Measurements from ENCODE around the gene IFNA16. TPM values are rescaled to one million over a fixed set of nuclear protein-coding genes. Genes with fewer than 3 reads are reported as not detected.
"Not testable (repeated sequence)": the region's sequence is repeated elsewhere in the genome, so short reads cannot be mapped to it uniquely, and the experiment has no call there.

The IFNA16 gene
- total RNA-seq, 2 experiments from 2014 or later: not detected

DNA sequence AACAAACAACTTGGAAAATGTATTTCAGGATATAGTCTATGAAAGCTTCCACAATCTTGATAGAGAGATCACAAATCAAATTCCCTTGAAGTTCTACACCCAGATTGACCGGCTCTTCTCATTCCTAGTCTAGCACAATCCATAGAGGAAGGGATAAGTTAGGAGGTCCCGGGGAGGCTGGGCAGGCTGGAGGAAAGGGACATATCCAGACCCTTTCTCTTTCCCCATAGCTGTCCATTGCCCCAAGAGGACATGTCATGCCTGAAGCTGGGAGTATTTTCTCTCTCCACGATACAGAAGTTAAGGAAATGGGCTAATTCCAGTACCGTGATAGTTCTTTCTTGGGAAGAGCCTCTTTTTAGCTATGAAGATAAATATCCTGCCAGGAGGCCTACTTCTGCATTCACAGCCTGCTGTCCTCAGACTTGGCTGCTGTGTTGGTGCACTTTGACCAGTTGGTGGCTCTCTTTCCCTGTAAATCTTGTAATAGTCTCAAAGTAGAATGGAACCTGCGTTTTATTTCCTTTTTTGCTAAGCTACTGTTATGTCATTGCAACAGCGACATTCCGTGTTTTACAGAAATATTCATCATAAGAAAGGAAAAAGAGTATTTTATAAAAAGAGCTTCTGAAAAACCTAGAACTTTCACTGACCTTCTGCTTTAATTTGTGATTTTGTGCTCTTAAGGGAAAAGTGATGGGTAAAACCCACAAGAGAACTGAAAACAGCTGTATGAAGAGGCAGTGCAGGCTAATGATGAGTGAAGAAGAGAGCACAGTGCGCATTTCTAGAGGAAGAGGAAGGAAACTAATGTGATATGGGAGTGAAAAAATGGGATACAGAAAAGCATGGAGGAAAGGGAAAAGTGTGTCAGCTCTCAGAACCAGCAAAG, 18.6 kb upstream of the IFNA16 start:
- H3K4me3 ChIP-seq (ENCODE audit: low read depth, low read length, poor library complexity, severe bottlenecking); H3K79me2 ChIP-seq (ENCODE audit: insufficient read depth, low read depth, low read length); H3K4me2 ChIP-seq (ENCODE audit: low read length); intact Hi-C loops (cut with micrococcal nuclease; ENCODE audit: unreplicated experiment); H3K27ac ChIP-seq (ENCODE audit: low read depth, low read length, poor library complexity, severe bottlenecking); H3K9me3 ChIP-seq (ENCODE audit: low read length); H2AFZ ChIP-seq (ENCODE audit: low read length); H4K20me1 ChIP-seq (ENCODE audit: insufficient read depth, low read length); H3K36me3 ChIP-seq (ENCODE audit: insufficient read depth, low read length); BruUV-seq (replicated peaks); H3K9me2 ChIP-seq (ENCODE audit: insufficient read depth, low read length); H3K4me1 ChIP-seq (ENCODE audit: insufficient read depth, low read length, poor library complexity, severe bottlenecking); CTCF ChIA-PET (ENCODE audit: unreplicated experiment); POLR2A ChIA-PET: not testable (repeated sequence)
- TF ChIP-seq, protein P1, sequence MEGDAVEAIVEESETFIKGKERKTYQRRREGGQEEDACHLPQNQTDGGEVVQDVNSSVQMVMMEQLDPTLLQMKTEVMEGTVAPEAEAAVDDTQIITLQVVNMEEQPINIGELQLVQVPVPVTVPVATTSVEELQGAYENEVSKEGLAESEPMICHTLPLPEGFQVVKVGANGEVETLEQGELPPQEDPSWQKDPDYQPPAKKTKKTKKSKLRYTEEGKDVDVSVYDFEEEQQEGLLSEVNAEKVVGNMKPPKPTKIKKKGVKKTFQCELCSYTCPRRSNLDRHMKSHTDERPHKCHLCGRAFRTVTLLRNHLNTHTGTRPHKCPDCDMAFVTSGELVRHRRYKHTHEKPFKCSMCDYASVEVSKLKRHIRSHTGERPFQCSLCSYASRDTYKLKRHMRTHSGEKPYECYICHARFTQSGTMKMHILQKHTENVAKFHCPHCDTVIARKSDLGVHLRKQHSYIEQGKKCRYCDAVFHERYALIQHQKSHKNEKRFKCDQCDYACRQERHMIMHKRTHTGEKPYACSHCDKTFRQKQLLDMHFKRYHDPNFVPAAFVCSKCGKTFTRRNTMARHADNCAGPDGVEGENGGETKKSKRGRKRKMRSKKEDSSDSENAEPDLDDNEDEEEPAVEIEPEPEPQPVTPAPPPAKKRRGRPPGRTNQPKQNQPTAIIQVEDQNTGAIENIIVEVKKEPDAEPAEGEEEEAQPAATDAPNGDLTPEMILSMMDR (conservative IDR thresholded peaks at IDR 0.05; ENCODE audit: low read length): peak; percentile 78
- DNase-seq (ENCODE audit: low spot score): peak; percentile 55

DNA sequence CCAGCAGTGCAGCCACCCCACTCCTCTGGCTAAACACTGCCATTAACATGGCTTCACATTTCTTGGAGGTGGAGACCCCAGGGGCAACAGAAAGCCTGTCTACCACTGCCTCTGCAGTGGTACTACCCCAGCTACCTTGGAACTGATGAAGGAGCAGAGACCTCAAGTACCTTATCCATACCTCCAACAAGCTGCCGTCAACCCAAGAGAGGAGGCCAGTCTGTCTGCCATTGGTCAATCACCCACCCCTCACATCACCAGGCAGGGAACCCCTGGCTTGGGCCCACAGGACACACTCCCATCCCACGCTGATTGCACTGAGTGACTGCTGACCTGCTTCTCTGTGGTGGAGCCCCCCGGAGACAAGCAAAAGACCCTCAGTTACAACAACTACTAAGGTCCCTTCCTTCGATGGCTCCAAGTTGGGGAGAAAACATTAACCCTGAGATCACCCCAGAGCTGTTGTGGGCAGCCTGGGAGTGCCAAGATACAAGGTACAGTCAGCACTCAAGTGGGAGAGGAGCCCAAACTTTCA, 17.1 kb upstream of the IFNA16 start:
- Histone ChIP-seq H3K4me1 (ENCODE audit: insufficient read depth, low read length, poor library complexity, severe bottlenecking) (no peaks in the 10 kb centered on the region), H3K9me2 (ENCODE audit: insufficient read depth, low read length) (no peaks in the 10 kb centered on the region), H3K36me3 (ENCODE audit: insufficient read depth, low read length) (no peaks in the 10 kb centered on the region), H3K4me3 (ENCODE audit: low read depth, low read length, poor library complexity, severe bottlenecking) (no peak overlapping the region), H3K9me3 (ENCODE audit: low read length) (no peaks in the 10 kb centered on the region), H4K20me1 (ENCODE audit: insufficient read depth, low read length) (no peaks in the 10 kb centered on the region), H3K4me2 (ENCODE audit: low read length) (no peak overlapping the region), H2AFZ (ENCODE audit: low read length) (no peak overlapping the region), H3K27ac (ENCODE audit: low read depth, low read length, poor library complexity, severe bottlenecking) (no peak overlapping the region), H3K79me2 (ENCODE audit: insufficient read depth, low read depth, low read length) (no peaks in the 10 kb centered on the region)
- intact Hi-C loops (cut with micrococcal nuclease; ENCODE audit: unreplicated experiment): no loop called here
- ChIA-PET POLR2A (no interaction called here), CTCF (ENCODE audit: unreplicated experiment) (no interaction called here)
- TF ChIP-seq, protein P1 (conservative IDR thresholded peaks at IDR 0.05; ENCODE audit: low read length): no peak
- no peak for TF ChIP-seq EZH2phosphoT487 (IDR thresholded peaks at IDR 0.05; ENCODE audit: borderline replicate concordance, low read depth, low read length)
- BruUV-seq (replicated peaks): no TSS peak
- no peak for DNase-seq (ENCODE audit: low spot score)

DNA sequence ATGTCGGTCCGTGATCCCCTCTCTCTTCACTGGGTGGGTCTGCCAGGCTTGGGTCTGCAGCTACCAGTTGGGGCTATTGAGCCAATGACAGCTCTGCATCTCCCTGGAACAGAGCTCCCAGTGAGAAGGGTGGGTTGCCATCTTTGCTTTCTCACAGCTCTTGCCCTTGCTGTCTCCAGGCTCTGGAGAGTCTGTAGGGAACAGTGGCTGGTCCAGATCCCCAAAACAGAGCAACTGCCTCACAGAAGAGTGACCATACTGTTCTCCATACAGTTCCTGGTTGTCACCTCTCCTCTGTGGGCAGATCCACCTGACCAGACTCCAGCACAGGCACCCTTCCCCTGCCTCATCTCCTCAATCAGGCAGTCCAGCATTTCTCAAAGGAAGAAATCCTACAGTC, 16.1 kb upstream of the IFNA16 start:
- intact Hi-C loops (cut with micrococcal nuclease; ENCODE audit: unreplicated experiment): no loop called here
- CTCF ChIA-PET (ENCODE audit: unreplicated experiment): no interaction called here
- Histone ChIP-seq H2AFZ (ENCODE audit: low read length) (no peak overlapping the region), H3K4me1 (ENCODE audit: insufficient read depth, low read length, poor library complexity, severe bottlenecking) (no peaks in the 10 kb centered on the region), H3K9me2 (ENCODE audit: insufficient read depth, low read length) (no peaks in the 10 kb centered on the region), H3K36me3 (ENCODE audit: insufficient read depth, low read length) (no peaks in the 10 kb centered on the region), H3K4me2 (ENCODE audit: low read length) (no peak overlapping the region), H3K9me3 (ENCODE audit: low read length) (no peaks in the 10 kb centered on the region), H4K20me1 (ENCODE audit: insufficient read depth, low read length) (no peaks in the 10 kb centered on the region), H3K4me3 (ENCODE audit: low read depth, low read length, poor library complexity, severe bottlenecking) (no peak overlapping the region), H3K27ac (ENCODE audit: low read depth, low read length, poor library complexity, severe bottlenecking) (no peak overlapping the region), H3K79me2 (ENCODE audit: insufficient read depth, low read depth, low read length) (no peaks in the 10 kb centered on the region)
- no peak for DNase-seq (ENCODE audit: low spot score)
- no peak for TF ChIP-seq EZH2phosphoT487 (IDR thresholded peaks at IDR 0.05; ENCODE audit: borderline replicate concordance, low read depth, low read length)
- TF ChIP-seq, protein P1 (conservative IDR thresholded peaks at IDR 0.05; ENCODE audit: low read length): no peak
- BruUV-seq (replicated peaks): no TSS peak
- POLR2A ChIA-PET: no interaction called here

Measured in OCI-LY7 (cell line).